Neural progenitor cell (in vitro differentiated cells): ENCODE results near the gene VASH2.

Experiments used
- CTCF ChIP-seq: fragments of 200-600 bp; sonication (generic); IDR thresholded peaks from 2 replicates; pipeline ENCODE4 v1.5.1; 2017; ENCODE audit warnings: antibody characterized with exemption, mild to moderate bottlenecking
- EZH2 ChIP-seq: fragments of 200-600 bp; sonication (generic); IDR thresholded peaks from 2 replicates; pipeline ENCODE4 v1.6.1; 2017; ENCODE audit warnings: antibody characterized with exemption, mild to moderate bottlenecking, moderate library complexity

DNA sequence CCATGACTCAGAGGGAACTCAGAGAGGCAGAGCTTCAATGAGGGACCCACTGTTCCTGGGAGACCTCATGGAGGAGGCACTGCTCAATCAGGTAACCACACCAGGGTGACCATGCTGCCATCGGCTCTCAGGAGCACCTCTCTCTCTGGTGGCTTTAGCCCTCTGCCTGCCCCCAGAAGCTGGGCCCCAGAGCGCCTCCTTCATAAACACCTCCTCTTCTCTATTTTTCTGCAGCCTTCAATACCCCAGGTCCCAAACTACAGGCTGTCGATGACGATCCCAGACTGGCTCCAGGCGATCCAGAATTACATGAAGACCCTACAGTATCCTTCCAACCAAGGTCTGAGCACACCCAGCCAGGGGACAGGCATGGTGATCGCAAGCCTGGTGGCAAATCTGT, 10.6 kb downstream of the VASH2 start:
- no peak for TF ChIP-seq EZH2
- no peak for TF ChIP-seq CTCF
